HAP-1 (cell line): ENCODE measurements around the gene SMAD4.

Experiments used
- DNase-seq, 2 experiments: peaks; one replicate each; pipeline ENCODE4 v3.0.0-alpha.2; 2016 to 2020; ENCODE audit warnings: low spot score in 2 of 2
- H3K27me3 ChIP-seq: fragments of 250-450 bp; sonication (Bioruptor Pico); 2 replicates; pipeline ENCODE4 v1.5.1; 2020; ENCODE audit warnings: low read depth, mild to moderate bottlenecking, moderate library complexity
- H3K36me3 ChIP-seq: fragments of 250-450 bp; sonication (Bioruptor Pico); replicated peaks from 2 replicates; pipeline ENCODE4 v1.5.1; 2020; ENCODE audit warnings: mild to moderate bottlenecking
- H3K4me1 ChIP-seq: fragments of 250-450 bp; sonication (Bioruptor Pico); 2 replicates; pipeline ENCODE4 v1.5.1; 2020; ENCODE audit warnings: mild to moderate bottlenecking
- H3K4me3 ChIP-seq: fragments of 250-450 bp; sonication (Bioruptor Pico); 2 replicates; pipeline ENCODE4 v1.5.1; 2020; ENCODE audit warnings: mild to moderate bottlenecking, moderate library complexity
- H3K9me3 ChIP-seq: fragments of 250-450 bp; sonication (Bioruptor Pico); 2 replicates; pipeline ENCODE4 v1.5.1; 2020; ENCODE audit warnings: mild to moderate bottlenecking, moderate library complexity
- in situ Hi-C: fragments of 300-500 bp; cut with MboI; formaldehyde crosslinking; loops from 3 replicates; pipeline ENCODE4 v1.14.3; 2020; ENCODE audit warnings: low sequenced_read_pairs, inconsistent platforms, mixed read lengths

The SMAD4 gene

GRCh38 chr18:51007790-51008139 is 22.2 kb upstream of the SMAD4 start:
- in situ Hi-C loops: no loop called here
- no peak for DNase-seq
- H3K27me3 ChIP-seq: no peaks in the 10 kb centered on the region

GRCh38 chr18:51009072-51009471 is 20.9 kb upstream of the SMAD4 start:
- no peak overlapping the region for H3K4me3 ChIP-seq
- H3K4me1 ChIP-seq: peaks cover 5% of the 10 kb centered on the region
- no peak for DNase-seq
- in situ Hi-C loops: no loop called here
- H3K36me3 ChIP-seq: no peaks in the 10 kb centered on the region
- no peaks in the 10 kb centered on the region for H3K27me3 ChIP-seq
- H3K9me3 ChIP-seq: no peaks in the 10 kb centered on the region

More at GRCh38 chr18:51007790-51008139, 22.2 kb upstream of the SMAD4 start:
- Histone ChIP-seq H3K4me1 (peaks cover 5% of the 10 kb centered on the region), H3K9me3 (no peaks in the 10 kb centered on the region), H3K4me3 (no peak overlapping the region), H3K36me3 (no peaks in the 10 kb centered on the region)

- Histone ChIP-seq H3K9me3 (no peaks in the 10 kb centered on the region), H3K4me3 (no peak overlapping the region), H3K4me1 (peaks cover 5% of the 10 kb centered on the region), H3K36me3 (no peaks in the 10 kb centered on the region), H3K27me3 (no peaks in the 10 kb centered on the region)
- in situ Hi-C loops: no loop called here
- DNase-seq: no peak
Measured at GRCh38 chr18:51010218-51010617, 19.8 kb upstream of the SMAD4 start.

- H3K9me3 ChIP-seq: no peaks in the 10 kb centered on the region
- H3K36me3 ChIP-seq: no peaks in the 10 kb centered on the region
- H3K4me1 ChIP-seq: peaks cover 5% of the 10 kb centered on the region
- no peaks in the 10 kb centered on the region for H3K27me3 ChIP-seq
- in situ Hi-C loops: no loop called here
- no peak overlapping the region for H3K4me3 ChIP-seq
- no peak for DNase-seq
Measured at GRCh38 chr18:51011709-51012108, 18.3 kb upstream of the SMAD4 start.

- H3K4me1 ChIP-seq: peaks cover 9% of the 10 kb centered on the region
- H3K9me3 ChIP-seq: no peaks in the 10 kb centered on the region
- no peaks in the 10 kb centered on the region for H3K36me3 ChIP-seq
- DNase-seq: no peak
- no peak overlapping the region for H3K4me3 ChIP-seq
- in situ Hi-C loops: no loop called here
- no peaks in the 10 kb centered on the region for H3K27me3 ChIP-seq
Measured at GRCh38 chr18:51012441-51012840, 17.6 kb upstream of the SMAD4 start.

- no peaks in the 10 kb centered on the region for H3K27me3 ChIP-seq
- no peaks in the 10 kb centered on the region for H3K36me3 ChIP-seq
- no peaks in the 10 kb centered on the region for H3K9me3 ChIP-seq
- in situ Hi-C loops: no loop called here
- DNase-seq: no peak
- H3K4me3 ChIP-seq: no peak overlapping the region
- H3K4me1 ChIP-seq: peaks cover 10% of the 10 kb centered on the region
Measured at GRCh38 chr18:51013259-51013658, 16.8 kb upstream of the SMAD4 start.

- Histone ChIP-seq H3K9me3 (no peaks in the 10 kb centered on the region), H3K4me3 (no peak overlapping the region), H3K4me1 (peaks cover 6% of the 10 kb centered on the region; the same call in 1 of the 2 replicates), H3K36me3 (no peaks in the 10 kb centered on the region), H3K27me3 (no peaks in the 10 kb centered on the region)
- DNase-seq: peak; percentile 36 to 66
- in situ Hi-C loops: no loop called here
Measured at GRCh38 chr18:51017140-51017879, 12.7 kb upstream of the SMAD4 start.

GRCh38 chr18:51020536-51020935 is 9.5 kb upstream of the SMAD4 start:
- H3K27me3 ChIP-seq: no peaks in the 10 kb centered on the region
- no peak for DNase-seq
- H3K4me1 ChIP-seq: peaks cover 6% of the 10 kb centered on the region; the same call in 1 of the 2 replicates
- H3K4me3 ChIP-seq: no peak overlapping the region
- H3K36me3 ChIP-seq: no peaks in the 10 kb centered on the region
- in situ Hi-C loops: no loop called here
- H3K9me3 ChIP-seq: no peaks in the 10 kb centered on the region

GRCh38 chr18:51021226-51021965 is 8.6 kb upstream of the SMAD4 start:
- Histone ChIP-seq H3K27me3 (no peaks in the 10 kb centered on the region), H3K4me3 (no peak overlapping the region), H3K9me3 (no peaks in the 10 kb centered on the region), H3K4me1 (peaks cover 6% of the 10 kb centered on the region; the same call in 1 of the 2 replicates), H3K36me3 (no peaks in the 10 kb centered on the region)
- DNase-seq: no peak
- in situ Hi-C loops: no loop called here

- Histone ChIP-seq H3K9me3 (no peaks in the 10 kb centered on the region), H3K27me3 (no peaks in the 10 kb centered on the region), H3K4me1 (peaks cover 13% of the 10 kb centered on the region), H3K36me3 (no peaks in the 10 kb centered on the region), H3K4me3 (no peak overlapping the region)
- no peak for DNase-seq
- in situ Hi-C loops: no loop called here
Measured at GRCh38 chr18:51025512-51025911, 4.5 kb upstream of the SMAD4 start.

GRCh38 chr18:51028201-51028805 is 1.7 kb upstream of the SMAD4 start:
- peak in 1 of 2 experiments; percentile 29 for DNase-seq
- Histone ChIP-seq H3K9me3 (no peaks in the 10 kb centered on the region), H3K27me3 (no peaks in the 10 kb centered on the region), H3K4me3 (no peak overlapping the region), H3K4me1 (peaks cover 25% of the 10 kb centered on the region), H3K36me3 (no peaks in the 10 kb centered on the region)
- in situ Hi-C loops: no loop called here

GRCh38 chr18:51029378-51029693 is 677 bp upstream of the SMAD4 start:
- in situ Hi-C loops: no loop called here

GRCh38 chr18:51030537-51031258 is 685 bp downstream of the SMAD4 start:
- peaks cover 25% of the 10 kb centered on the region for H3K4me1 ChIP-seq
- H3K4me3 ChIP-seq: peak overlapping the region; percentile 69
- H3K36me3 ChIP-seq: no peaks in the 10 kb centered on the region; the same call in 1 of the 2 replicates
- in situ Hi-C loops: no loop called here
- no peaks in the 10 kb centered on the region for H3K9me3 ChIP-seq
- H3K27me3 ChIP-seq: no peaks in the 10 kb centered on the region
- DNase-seq: peak; percentile 39 to 76

More at GRCh38 chr18:51029378-51029693, 677 bp upstream of the SMAD4 start:
- Histone ChIP-seq H3K9me3 (no peaks in the 10 kb centered on the region), H3K4me3 (peak overlapping the region; percentile 69), H3K4me1 (peaks cover 25% of the 10 kb centered on the region), H3K27me3 (no peaks in the 10 kb centered on the region), H3K36me3 (no peaks in the 10 kb centered on the region; the same call in 1 of the 2 replicates)
- DNase-seq: no peak
